A549 (cell line): ENCODE data around the gene PRDX2. TPM values are rescaled to one million over a fixed set of nuclear protein-coding genes. Genes with fewer than 3 reads are reported as not detected.

Experiments
- ATAC-seq, 2 experiments: fragments of 200-7000 bp in 1 of 2; fragments of >200 bp in 1 of 2; cut with Nextera tagmentation in 1 of 2; cut with Tn5 transposase in 1 of 2; 3 replicates each; pipeline versions ENCODE4 v1.8.0 to v1.9.1; 2018 to 2020; ENCODE audit warnings: mild to moderate bottlenecking in 1 of 2, moderate library complexity in 1 of 2
- CTCF ChIA-PET: fragments of 300-600 bp; sonication (Branson Sonifier 250); formaldehyde crosslinking; extraction: SDS; loops from one replicate; lab custom pipeline; 2021; ENCODE audit warnings: antibody characterized with exemption, inconsistent platforms; lab: Yijun Ruan, JAX
- POLR2A ChIA-PET: fragments of 350-600 bp; formaldehyde crosslinking; extraction: SDS; loops from one replicate; lab custom pipeline; 2021; ENCODE audit warnings: antibody characterized with exemption, inconsistent platforms; lab: Yijun Ruan, JAX
- DNase-seq, 2 experiments: peaks; one replicate each; pipeline versions ENCODE4 v3.0.0 to v3.0.0-alpha.2; 2011 to 2016; ENCODE audit warnings: low read depth in 1 of 2, low spot score in 1 of 2
- FAIRE-seq: peaks from 2 replicates; lab custom pipeline; 2011; peaks lifted over from hg19 to GRCh38; lab: Jason Lieb, UNC
- H3K27ac ChIP-seq, 2 experiments: fragments of >200 bp; sonication (Bioruptor Twin); formaldehyde crosslinking; 3 replicates each; pipeline ENCODE4 v1.5.1; 2016 to 2017
- H3K4me1 ChIP-seq: fragments of >200 bp; sonication (Bioruptor Twin); formaldehyde crosslinking; 3 replicates; pipeline ENCODE4 v1.6.1; 2016
- H3K4me2 ChIP-seq: fragments of >200 bp; sonication (Bioruptor Twin); formaldehyde crosslinking; 3 replicates; pipeline ENCODE4 v1.6.1; 2016
- H3K4me3 ChIP-seq: fragments of >200 bp; sonication (Bioruptor Twin); formaldehyde crosslinking; 3 replicates; pipeline ENCODE4 v1.5.1; 2016
- H3K9me3 ChIP-seq: fragments of >200 bp; sonication (Bioruptor Twin); formaldehyde crosslinking; 3 replicates; pipeline ENCODE4 v1.6.1; 2016
- BHLHE40 ChIP-seq: IDR thresholded peaks from 2 replicates; pipeline ENCODE4 v1.6.1; 2012; ENCODE audit warnings: low read depth, low read length, inconsistent platforms
- CBX2 ChIP-seq: fragments of 200-600 bp; sonication (generic); IDR thresholded peaks from 2 replicates; pipeline ENCODE4 v1.6.1; 2016; ENCODE audit warnings: low read depth, mild to moderate bottlenecking, borderline replicate concordance
- CHD2 ChIP-seq: fragments of 150-350 bp; IDR thresholded peaks from 2 replicates; pipeline ENCODE4 v1.6.1; 2014; ENCODE audit warnings: low read length; ENCODE audit not compliant: partially characterized antibody
- FOSL2 ChIP-seq, 2 experiments: fragments of 450-650 bp in 1 of 2; fragments of >200 bp in 1 of 2; sonication (Bioruptor Twin) in 1 of 2; formaldehyde crosslinking; IDR thresholded peaks; 2 replicates each; pipeline versions ENCODE4 v1.5.0 to v1.6.1; 2016 to 2020; ENCODE audit warnings: mild to moderate bottlenecking in 1 of 2, moderate library complexity in 1 of 2
- GATA3 ChIP-seq: IDR thresholded peaks from 2 replicates; pipeline ENCODE4 v1.6.1; 2012; ENCODE audit warnings: borderline replicate concordance
- HOXA7 ChIP-seq: fragments of 250-450 bp; sonication (Bioruptor Pico); IDR thresholded peaks from 2 replicates; pipeline ENCODE4 v1.5.0; 2020; ENCODE audit warnings: mild to moderate bottlenecking, moderate library complexity
- HOXB5 ChIP-seq: fragments of 250-450 bp; sonication (Bioruptor Pico); IDR thresholded peaks from 2 replicates; pipeline ENCODE4 v1.5.0; 2020; ENCODE audit warnings: mild to moderate bottlenecking, moderate library complexity
- JUN ChIP-seq, 2 experiments: fragments of >200 bp; sonication (Bioruptor Twin); formaldehyde crosslinking; IDR thresholded peaks; 2 replicates in 1 of 2; 3 replicates in 1 of 2; pipeline ENCODE4 v1.6.1; 2016 to 2017
- MAZ ChIP-seq: fragments of 150-350 bp; IDR thresholded peaks from 2 replicates; pipeline ENCODE4 v1.6.1; 2014; ENCODE audit warnings: antibody characterized with exemption, low read depth, low read length, borderline replicate concordance
- MYC ChIP-seq: IDR thresholded peaks from 2 replicates; pipeline ENCODE4 v1.6.1; 2012; ENCODE audit warnings: mild to moderate bottlenecking, inconsistent platforms, low read length, improper control_type of control experiment, borderline replicate concordance
- PBX3 ChIP-seq: IDR thresholded peaks from 2 replicates; pipeline ENCODE4 v1.6.1; 2012
- PHF8 ChIP-seq: fragments of 200-600 bp; sonication (generic); IDR thresholded peaks from 2 replicates; pipeline ENCODE4 v1.6.1; 2016; ENCODE audit warnings: low read depth, mild to moderate bottlenecking, antibody characterized with exemption, moderate library complexity, borderline replicate concordance
- POLR2A ChIP-seq: IDR thresholded peaks from 2 replicates; pipeline ENCODE4 v1.6.1; 2012; ENCODE audit warnings: mild to moderate bottlenecking, low read length
- POLR2AphosphoS2 ChIP-seq: conservative IDR thresholded peaks from 2 replicates; pipeline ENCODE4 v1.6.1; 2012; ENCODE audit warnings: low read length, improper control_type of control experiment, inconsistent platforms
- RAD21 ChIP-seq, 2 experiments: fragments of >200 bp in 1 of 2; sonication (Bioruptor Twin) in 1 of 2; formaldehyde crosslinking in 1 of 2; IDR thresholded peaks in 1 of 2; conservative IDR thresholded peaks in 1 of 2; 2 replicates in 1 of 2; 3 replicates in 1 of 2; pipeline ENCODE4 v1.6.1; 2012 to 2018; ENCODE audit warnings: inconsistent platforms in 1 of 2
- RFX5 ChIP-seq: fragments of 450-650 bp; IDR thresholded peaks from 2 replicates; pipeline ENCODE4 v1.7.1; 2014; ENCODE audit warnings: antibody characterized with exemption, mild to moderate bottlenecking, moderate library complexity
- SMC3 ChIP-seq: fragments of >200 bp; sonication (Bioruptor Twin); formaldehyde crosslinking; IDR thresholded peaks from 3 replicates; pipeline ENCODE4 v1.6.1; 2018; ENCODE audit warnings: inconsistent platforms
- TFCP2L1 ChIP-seq: fragments of 250-450 bp; sonication (Bioruptor Pico); IDR thresholded peaks from 2 replicates; pipeline ENCODE4 v1.5.0; 2021; ENCODE audit warnings: mild to moderate bottlenecking
- TP53 ChIP-seq: fragments of 250-450 bp; sonication (Bioruptor Pico); IDR thresholded peaks from 2 replicates; pipeline ENCODE4 v1.5.0; 2021; ENCODE audit warnings: mild to moderate bottlenecking, moderate library complexity
- ZC3H11A ChIP-seq: fragments of 450-650 bp; IDR thresholded peaks from 2 replicates; pipeline ENCODE4 v1.6.1; 2014; ENCODE audit warnings: antibody characterized with exemption, mild to moderate bottlenecking
- ZNF302 ChIP-seq: fragments of 250-450 bp; sonication (Bioruptor Pico); IDR thresholded peaks from 2 replicates; pipeline ENCODE4 v1.9.0; 2021; ENCODE audit warnings: inconsistent platforms, mild to moderate bottlenecking, moderate library complexity
- WGBS: methylation state at CpG from one replicate; pipeline ENCODE4 v1.1.6; 2017; ENCODE audit errors: missing lambda C conversion rate; 5-methylcytosine and 5-hydroxymethylcytosine counted together
- polyA plus RNA-seq, 4 experiments: library from polyadenylated mRNA; depleted of rRNA in 3 of 4; stranded (reverse); fragments of >200 nt; fragmentation: RNase III in 1 of 4; extraction: RNeasy Plus Mini Kit Qiagen cat#74134 plus additional on column Dnase treatment in 1 of 4; gene quantifications; 2 replicates in 3 of 4; 3 replicates in 1 of 4; pipeline ENCODE4 v1.2.3, GENCODE V29; 2011 to 2017
- TF ChIP-seq, protein P1 (sequence below): fragments of >200 bp; sonication (Bioruptor Twin); formaldehyde crosslinking; IDR thresholded peaks from 3 replicates; pipeline ENCODE4 v1.5.1; 2016
- TF ChIP-seq, protein P2 (sequence below): fragments of >200 bp; sonication (Bioruptor Twin); formaldehyde crosslinking; IDR thresholded peaks from 3 replicates; pipeline ENCODE4 v1.6.1; 2016
- TF ChIP-seq, protein P3 (sequence below): fragments of 200-600 bp; sonication (generic); IDR thresholded peaks from 2 replicates; pipeline ENCODE4 v1.6.1; 2016; ENCODE audit warnings: antibody characterized with exemption, mild to moderate bottlenecking, moderate library complexity
- TF ChIP-seq, protein P4 (sequence below): IDR thresholded peaks from 2 replicates; pipeline ENCODE4 v1.6.1; 2012

PRDX2 gene
- polyA plus RNA-seq, 2 of the 4 experiments (the other 2 are of a cell fraction), result 0.57 to 0.84 TPM

- FAIRE-seq, result no peak
- Histone ChIP-seq H3K4me2 (peak within 1 kb of the TSS; percentile 99), H3K9me3 (no peaks in the 10 kb centered on the region), H3K27ac (peak within 1 kb of the TSS; percentile 96 to 99), H3K4me1 (peaks cover 55% of the 10 kb centered on the region), H3K4me3 (peak within 1 kb of the TSS; percentile 92)
- POLR2A ChIA-PET, result interaction anchor here (1.0 to 6.5 kb wide), 9 partner anchors 9 to 376 kb away, joined by 3 to 122 read pairs (median 7); partner anchors contain the start of genes DNASE2, GET3 and RNASEH2A
- DNase-seq, result peak; percentile 75 to 95
- peak; percentile 42 to 60 for ATAC-seq
- 3% methylated on average over 14 of the region's 73 CpGs for WGBS
- CTCF ChIA-PET, result interaction anchor here (0.7 to 17.4 kb wide), 8 partner anchors 8 to 90 kb away, joined by 3 to 901 read pairs (median 3); partner anchors contain the start of genes DNASE2 and HOOK2
- TF ChIP-seq FOSL2 (IDR thresholded peaks at IDR 0.05), result no peak
- peak; percentile 43 for TF ChIP-seq FOSL2 (CRISPR knock-in tag; IDR thresholded peaks at IDR 0.05)
- no peak; a peak in 1 of 5 replicates for TF ChIP-seq RAD21 (conservative IDR thresholded peaks at IDR 0.05 in 1 of 2, IDR thresholded peaks at IDR 0.05 in 1 of 2)
- TF ChIP-seq, protein P1, sequence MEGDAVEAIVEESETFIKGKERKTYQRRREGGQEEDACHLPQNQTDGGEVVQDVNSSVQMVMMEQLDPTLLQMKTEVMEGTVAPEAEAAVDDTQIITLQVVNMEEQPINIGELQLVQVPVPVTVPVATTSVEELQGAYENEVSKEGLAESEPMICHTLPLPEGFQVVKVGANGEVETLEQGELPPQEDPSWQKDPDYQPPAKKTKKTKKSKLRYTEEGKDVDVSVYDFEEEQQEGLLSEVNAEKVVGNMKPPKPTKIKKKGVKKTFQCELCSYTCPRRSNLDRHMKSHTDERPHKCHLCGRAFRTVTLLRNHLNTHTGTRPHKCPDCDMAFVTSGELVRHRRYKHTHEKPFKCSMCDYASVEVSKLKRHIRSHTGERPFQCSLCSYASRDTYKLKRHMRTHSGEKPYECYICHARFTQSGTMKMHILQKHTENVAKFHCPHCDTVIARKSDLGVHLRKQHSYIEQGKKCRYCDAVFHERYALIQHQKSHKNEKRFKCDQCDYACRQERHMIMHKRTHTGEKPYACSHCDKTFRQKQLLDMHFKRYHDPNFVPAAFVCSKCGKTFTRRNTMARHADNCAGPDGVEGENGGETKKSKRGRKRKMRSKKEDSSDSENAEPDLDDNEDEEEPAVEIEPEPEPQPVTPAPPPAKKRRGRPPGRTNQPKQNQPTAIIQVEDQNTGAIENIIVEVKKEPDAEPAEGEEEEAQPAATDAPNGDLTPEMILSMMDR, result no peak
- peak; percentile 94 to 98 for TF ChIP-seq JUN (IDR thresholded peaks at IDR 0.05)
- TF ChIP-seq RFX5, result no peak
- TF ChIP-seq POLR2A, result peak; percentile 100
- peak; percentile 80 for TF ChIP-seq HOXA7 (CRISPR knock-in tag)
- peak; percentile 52; the same call in 1 of the 2 replicates for TF ChIP-seq MYC
- peak; percentile 83 for TF ChIP-seq PBX3
- no peak for TF ChIP-seq SMC3
- peak; percentile 67; the same call in 1 of the 2 replicates for TF ChIP-seq POLR2AphosphoS2
- peak; percentile 70 for TF ChIP-seq PHF8
- peak; percentile 39; the same call in 1 of the 2 replicates for TF ChIP-seq HOXB5
- TF ChIP-seq CBX2, result no peak
- peak; percentile 74; the same call in 1 of the 2 replicates for TF ChIP-seq GATA3
- TF ChIP-seq BHLHE40, result no peak
- TF ChIP-seq, protein P2, sequence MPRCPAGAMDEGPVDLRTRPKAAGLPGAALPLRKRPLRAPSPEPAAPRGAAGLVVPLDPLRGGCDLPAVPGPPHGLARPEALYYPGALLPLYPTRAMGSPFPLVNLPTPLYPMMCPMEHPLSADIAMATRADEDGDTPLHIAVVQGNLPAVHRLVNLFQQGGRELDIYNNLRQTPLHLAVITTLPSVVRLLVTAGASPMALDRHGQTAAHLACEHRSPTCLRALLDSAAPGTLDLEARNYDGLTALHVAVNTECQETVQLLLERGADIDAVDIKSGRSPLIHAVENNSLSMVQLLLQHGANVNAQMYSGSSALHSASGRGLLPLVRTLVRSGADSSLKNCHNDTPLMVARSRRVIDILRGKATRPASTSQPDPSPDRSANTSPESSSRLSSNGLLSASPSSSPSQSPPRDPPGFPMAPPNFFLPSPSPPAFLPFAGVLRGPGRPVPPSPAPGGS, result peak; percentile 97
- TF ChIP-seq, protein P3, sequence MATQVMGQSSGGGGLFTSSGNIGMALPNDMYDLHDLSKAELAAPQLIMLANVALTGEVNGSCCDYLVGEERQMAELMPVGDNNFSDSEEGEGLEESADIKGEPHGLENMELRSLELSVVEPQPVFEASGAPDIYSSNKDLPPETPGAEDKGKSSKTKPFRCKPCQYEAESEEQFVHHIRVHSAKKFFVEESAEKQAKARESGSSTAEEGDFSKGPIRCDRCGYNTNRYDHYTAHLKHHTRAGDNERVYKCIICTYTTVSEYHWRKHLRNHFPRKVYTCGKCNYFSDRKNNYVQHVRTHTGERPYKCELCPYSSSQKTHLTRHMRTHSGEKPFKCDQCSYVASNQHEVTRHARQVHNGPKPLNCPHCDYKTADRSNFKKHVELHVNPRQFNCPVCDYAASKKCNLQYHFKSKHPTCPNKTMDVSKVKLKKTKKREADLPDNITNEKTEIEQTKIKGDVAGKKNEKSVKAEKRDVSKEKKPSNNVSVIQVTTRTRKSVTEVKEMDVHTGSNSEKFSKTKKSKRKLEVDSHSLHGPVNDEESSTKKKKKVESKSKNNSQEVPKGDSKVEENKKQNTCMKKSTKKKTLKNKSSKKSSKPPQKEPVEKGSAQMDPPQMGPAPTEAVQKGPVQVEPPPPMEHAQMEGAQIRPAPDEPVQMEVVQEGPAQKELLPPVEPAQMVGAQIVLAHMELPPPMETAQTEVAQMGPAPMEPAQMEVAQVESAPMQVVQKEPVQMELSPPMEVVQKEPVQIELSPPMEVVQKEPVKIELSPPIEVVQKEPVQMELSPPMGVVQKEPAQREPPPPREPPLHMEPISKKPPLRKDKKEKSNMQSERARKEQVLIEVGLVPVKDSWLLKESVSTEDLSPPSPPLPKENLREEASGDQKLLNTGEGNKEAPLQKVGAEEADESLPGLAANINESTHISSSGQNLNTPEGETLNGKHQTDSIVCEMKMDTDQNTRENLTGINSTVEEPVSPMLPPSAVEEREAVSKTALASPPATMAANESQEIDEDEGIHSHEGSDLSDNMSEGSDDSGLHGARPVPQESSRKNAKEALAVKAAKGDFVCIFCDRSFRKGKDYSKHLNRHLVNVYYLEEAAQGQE, result peak; percentile 61
- peak; percentile 85 for TF ChIP-seq MAZ
- peak; percentile 39 for TF ChIP-seq CHD2
- TF ChIP-seq ZNF302 (CRISPR knock-in tag), result no peak
- TF ChIP-seq TFCP2L1 (CRISPR knock-in tag), result peak; percentile 96
- TF ChIP-seq ZC3H11A, result no peak
- TF ChIP-seq TP53 (CRISPR knock-in tag), result no peak
- TF ChIP-seq, protein P4, sequence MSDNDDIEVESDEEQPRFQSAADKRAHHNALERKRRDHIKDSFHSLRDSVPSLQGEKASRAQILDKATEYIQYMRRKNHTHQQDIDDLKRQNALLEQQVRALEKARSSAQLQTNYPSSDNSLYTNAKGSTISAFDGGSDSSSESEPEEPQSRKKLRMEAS, result peak; percentile 63
Observed at GRCh38 chr19:12791345-12792050, 10.1 kb downstream of the PRDX2 start, which contains the start of gene JUNB. TSS of gene JUNB (plus strand) at chr19:12791486. CDS start at chr19:12791772, 286 bp downstream.
